Smooth muscle cell of the coronary artery (primary cell): ENCODE measurements around the gene C2orf69. TPM values are rescaled to one million over a fixed set of nuclear protein-coding genes. Genes with fewer than 3 reads are reported as not detected.

ENCODE experiments used
- total RNA-seq: library from RNA; depleted of rRNA; stranded (reverse); fragments of >200 nt; gene quantifications from 2 replicates; pipeline ENCODE4 v1.2.3, GENCODE V29; 2014; ENCODE audit warnings: low replicate concordance

C2orf69 gene, protein sequence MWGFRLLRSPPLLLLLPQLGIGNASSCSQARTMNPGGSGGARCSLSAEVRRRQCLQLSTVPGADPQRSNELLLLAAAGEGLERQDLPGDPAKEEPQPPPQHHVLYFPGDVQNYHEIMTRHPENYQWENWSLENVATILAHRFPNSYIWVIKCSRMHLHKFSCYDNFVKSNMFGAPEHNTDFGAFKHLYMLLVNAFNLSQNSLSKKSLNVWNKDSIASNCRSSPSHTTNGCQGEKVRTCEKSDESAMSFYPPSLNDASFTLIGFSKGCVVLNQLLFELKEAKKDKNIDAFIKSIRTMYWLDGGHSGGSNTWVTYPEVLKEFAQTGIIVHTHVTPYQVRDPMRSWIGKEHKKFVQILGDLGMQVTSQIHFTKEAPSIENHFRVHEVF
- 3.7 and 5.0 TPM in 2 replicates for total RNA-seq

GRCh38 chr2:199911052-199911876, at the start of gene C2orf69:
Gene C2orf69 (plus strand): TSS chr2:199911293. CDS start chr2:199911439, 146 bp downstream.

DNA sequence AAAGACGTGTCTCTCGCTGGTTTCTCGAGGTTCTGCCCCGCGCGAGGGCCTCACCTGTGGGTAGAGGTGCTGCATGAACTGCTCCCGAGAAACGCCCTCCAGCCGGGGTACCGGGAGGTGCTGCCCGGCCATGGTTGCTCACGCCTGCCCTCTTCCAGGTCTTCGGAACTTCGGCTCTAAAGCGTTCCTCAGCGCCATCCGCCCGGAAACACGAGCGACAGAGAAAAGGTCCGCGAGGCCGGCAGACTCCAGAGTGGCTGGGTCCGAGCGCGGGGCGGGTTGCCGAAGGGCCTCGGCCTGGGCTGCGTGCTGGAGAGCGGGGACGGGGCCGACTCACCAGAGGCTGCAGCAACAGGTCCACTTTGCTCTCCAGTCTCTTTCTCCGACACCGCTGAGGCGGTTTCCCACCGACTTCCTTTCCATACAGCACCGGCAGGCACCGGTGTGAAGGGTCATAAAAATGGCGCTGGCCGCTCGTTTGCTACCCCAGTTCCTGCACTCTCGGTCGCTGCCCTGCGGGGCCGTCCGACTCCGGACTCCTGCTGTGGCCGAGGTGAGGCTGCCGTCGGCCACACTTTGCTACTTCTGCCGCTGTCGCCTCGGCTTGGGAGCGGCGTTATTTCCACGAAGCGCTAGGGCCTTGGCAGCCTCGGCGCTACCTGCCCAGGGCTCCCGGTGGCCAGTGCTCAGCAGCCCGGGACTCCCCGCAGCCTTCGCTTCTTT, 44.4 kb downstream of the C2orf69 start, which contains the start of the genes MAIP1 and TYW5:
TSS of gene MAIP1 (plus strand) at position 244 of the 723 bp plus-strand sequence. CDS start at position 461, 217 bp downstream.
TSS of gene TYW5 (minus strand) at position 153 of the 723 bp plus-strand sequence. CDS start at position 132, 21 bp downstream.

Other genes with a start within 250 kb of the C2orf69 start
- 0.30 and 1.4 TPM in 2 replicates for gene FTCDNL1, start 60.1 kb upstream of the C2orf69 start, total RNA-seq
- 3.7 and 5.0 TPM in 2 replicates for gene TYW5, start 44.2 kb downstream of the C2orf69 start, total RNA-seq
- gene MAIP1, start 44.3 kb downstream of the C2orf69 start, total RNA-seq, result 14.7 and 15.7 TPM in 2 replicates